HG02884 (cell line): ENCODE results near the gene CHSY1.
"Not testable (repeated sequence)": the region's sequence is repeated elsewhere in the genome, so short reads cannot be mapped to it uniquely, and the experiment has no call there.

ENCODE experiments used
- ATAC-seq: cut with Tn5 transposase; IDR thresholded peaks from one replicate; pipeline ENCODE4 v1.9.1; 2021; ENCODE audit warnings: mild to moderate bottlenecking, moderate library complexity; ENCODE audit not compliant: unreplicated experiment

The CHSY1 gene

GRCh38 chr15:101251830-101252820, at the start of gene CHSY1:
TSS of gene CHSY1 (minus strand) at chr15:101252048. CDS start at chr15:101251456, 592 bp downstream.
- ATAC-seq: peak; percentile 67

- no peak for ATAC-seq
These were observed 44.9 kb upstream of the CHSY1 start for GRCh38 chr15:101296418-101297405.

GRCh38 chr15:101295607-101296161, 43.8 kb upstream of the CHSY1 start:
- no peak for ATAC-seq

- peak; percentile 64 for ATAC-seq
These were observed 43.1 kb upstream of the CHSY1 start, which contains the start of gene SNRPA1 for GRCh38 chr15:101294731-101295606. TSS of gene SNRPA1 (minus strand) at chr15:101295248. CDS start at chr15:101295178, 70 bp downstream.

- no peak for ATAC-seq
These were observed 41.3 kb upstream of the CHSY1 start for GRCh38 chr15:101293122-101293521.

GRCh38 chr15:101288905-101289513, 37.2 kb upstream of the CHSY1 start:
- no peak for ATAC-seq

- ATAC-seq: not testable (repeated sequence)
These were observed 35.5 kb upstream of the CHSY1 start for GRCh38 chr15:101287342-101287741.

- no peak for ATAC-seq
These were observed 34.7 kb upstream of the CHSY1 start for GRCh38 chr15:101286471-101287114.

GRCh38 chr15:101283931-101284330, 32.1 kb upstream of the CHSY1 start:
- ATAC-seq: no peak

GRCh38 chr15:101280007-101280406, 28.2 kb upstream of the CHSY1 start:
- ATAC-seq: no peak

GRCh38 chr15:101277943-101278564, 26.2 kb upstream of the CHSY1 start:
- ATAC-seq: no peak

- peak; percentile 86 for ATAC-seq
These were observed 25.4 kb upstream of the CHSY1 start, which contains the start of gene SELENOS for GRCh38 chr15:101277038-101277822. TSS of gene SELENOS (minus strand) at chr15:101277485. CDS start at chr15:101277417, 68 bp downstream.

- no peak for ATAC-seq
These were observed 24.7 kb upstream of the CHSY1 start for GRCh38 chr15:101276501-101277037.

GRCh38 chr15:101275018-101275417, 23.2 kb upstream of the CHSY1 start:
- peak; percentile 37 for ATAC-seq

GRCh38 chr15:101273534-101273933, 21.7 kb upstream of the CHSY1 start:
- no peak for ATAC-seq

- ATAC-seq: no peak
These were observed 20.7 kb upstream of the CHSY1 start for GRCh38 chr15:101272584-101272983.
